HG02678 (cell line): ENCODE data around the gene APBB2.
"Not testable (repeated sequence)": the region's sequence is repeated elsewhere in the genome, so short reads cannot be mapped to it uniquely, and the experiment has no call there.

Source experiments
- ATAC-seq: cut with Tn5 transposase; IDR thresholded peaks from one replicate; pipeline ENCODE4 v1.9.1; 2021; ENCODE audit warnings: mild to moderate bottlenecking, moderate library complexity; ENCODE audit not compliant: unreplicated experiment

The APBB2 gene

GRCh38 chr4:41069838-41070237, 144.5 kb downstream of the APBB2 start:
- ATAC-seq: no peak

- ATAC-seq: no peak
These were observed 145.1 kb downstream of the APBB2 start for GRCh38 chr4:41069257-41069656.

- ATAC-seq: no peak
These were observed 147.0 kb downstream of the APBB2 start for GRCh38 chr4:41067369-41067768.

- no peak for ATAC-seq
These were observed 148.3 kb downstream of the APBB2 start for GRCh38 chr4:41066049-41066448.

- no peak for ATAC-seq
These were observed 148.8 kb downstream of the APBB2 start for GRCh38 chr4:41065434-41066006.

- no peak for ATAC-seq
These were observed 149.4 kb downstream of the APBB2 start for GRCh38 chr4:41064953-41065352.

GRCh38 chr4:41061482-41062185, 152.7 kb downstream of the APBB2 start:
- no peak for ATAC-seq

- ATAC-seq: no peak
These were observed 153.7 kb downstream of the APBB2 start for GRCh38 chr4:41060352-41061334.

GRCh38 chr4:41059411-41059810, 154.9 kb downstream of the APBB2 start:
- ATAC-seq: not testable (repeated sequence)

GRCh38 chr4:41058426-41058825, 155.9 kb downstream of the APBB2 start:
- ATAC-seq: no peak

- no peak for ATAC-seq
These were observed 156.9 kb downstream of the APBB2 start for GRCh38 chr4:41057467-41057866.

- no peak for ATAC-seq
These were observed 162.1 kb downstream of the APBB2 start for GRCh38 chr4:41052287-41052686.

GRCh38 chr4:41050880-41051775, 163.2 kb downstream of the APBB2 start:
- no peak for ATAC-seq

- ATAC-seq: no peak
These were observed 164.2 kb downstream of the APBB2 start for GRCh38 chr4:41050116-41050515.

GRCh38 chr4:41049176-41049575, 165.2 kb downstream of the APBB2 start:
- ATAC-seq: not testable (repeated sequence)

- ATAC-seq: no peak
These were observed 169.6 kb downstream of the APBB2 start for GRCh38 chr4:41044791-41045190.

- no peak for ATAC-seq
These were observed 170.2 kb downstream of the APBB2 start for GRCh38 chr4:41044165-41044564.

GRCh38 chr4:41043465-41043864, 170.9 kb downstream of the APBB2 start:
- no peak for ATAC-seq

- no peak for ATAC-seq
These were observed 172.8 kb downstream of the APBB2 start for GRCh38 chr4:41041551-41041950.

GRCh38 chr4:41039317-41039716, 175.0 kb downstream of the APBB2 start:
- ATAC-seq: no peak

- no peak for ATAC-seq
These were observed 176.0 kb downstream of the APBB2 start for GRCh38 chr4:41038304-41038703.
